ENCODE measurements around the gene RTN4R. TPM values are rescaled to one million over a fixed set of nuclear protein-coding genes. Genes with fewer than 3 reads are reported as not detected.

The RTN4R gene
- total and polyA plus RNA-seq, 2 donors (not counting 1 experiment from before 2014, with no cell fraction given), result 0.42 to 0.79 TPM

DNA sequence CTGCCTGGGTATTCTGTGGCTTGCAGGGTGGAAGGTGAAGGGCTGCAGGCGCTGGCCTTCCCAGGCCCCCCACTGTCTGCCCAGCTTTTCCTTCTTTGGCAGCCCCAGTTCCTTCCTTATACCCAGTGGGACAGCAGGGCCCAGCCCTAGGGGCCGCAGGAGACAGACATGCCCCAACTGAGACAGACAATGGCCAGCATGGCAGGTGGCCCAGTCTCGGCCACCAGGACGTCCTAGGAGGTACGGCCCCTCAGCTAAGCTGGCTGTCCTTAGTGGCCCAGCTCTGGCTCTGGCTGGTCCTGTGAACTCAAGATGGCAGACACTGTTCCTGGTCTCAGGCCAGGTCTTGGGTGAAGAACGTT lies 35.9 kb downstream of the RTN4R start:
- no peak overlapping the region for H3K9ac ChIP-seq (ENCODE audit: low read length)

GRCh38 chr22:20231514-20232236 lies 36.4 kb downstream of the RTN4R start:
- no peak overlapping the region for H3K9ac ChIP-seq (ENCODE audit: low read length)
- Mint-ChIP-seq H3K4me1 (no peaks in the 10 kb centered on the region), H3K27me3 (no peaks in the 10 kb centered on the region), H3K27ac (no peak overlapping the region), H3K4me3 (no peak overlapping the region), H3K9me3 (ENCODE audit: insufficient read depth) (no peaks in the 10 kb centered on the region)
- H3K4me1 ChIP-seq (ENCODE audit: control insufficient read depth in 2 of 2, insufficient read depth in 2 of 2, low read length in 2 of 2), result no peaks in the 10 kb centered on the region
- intact Hi-C loops (cut with micrococcal nuclease), result no loop called here
- TF ChIP-seq, protein P1, sequence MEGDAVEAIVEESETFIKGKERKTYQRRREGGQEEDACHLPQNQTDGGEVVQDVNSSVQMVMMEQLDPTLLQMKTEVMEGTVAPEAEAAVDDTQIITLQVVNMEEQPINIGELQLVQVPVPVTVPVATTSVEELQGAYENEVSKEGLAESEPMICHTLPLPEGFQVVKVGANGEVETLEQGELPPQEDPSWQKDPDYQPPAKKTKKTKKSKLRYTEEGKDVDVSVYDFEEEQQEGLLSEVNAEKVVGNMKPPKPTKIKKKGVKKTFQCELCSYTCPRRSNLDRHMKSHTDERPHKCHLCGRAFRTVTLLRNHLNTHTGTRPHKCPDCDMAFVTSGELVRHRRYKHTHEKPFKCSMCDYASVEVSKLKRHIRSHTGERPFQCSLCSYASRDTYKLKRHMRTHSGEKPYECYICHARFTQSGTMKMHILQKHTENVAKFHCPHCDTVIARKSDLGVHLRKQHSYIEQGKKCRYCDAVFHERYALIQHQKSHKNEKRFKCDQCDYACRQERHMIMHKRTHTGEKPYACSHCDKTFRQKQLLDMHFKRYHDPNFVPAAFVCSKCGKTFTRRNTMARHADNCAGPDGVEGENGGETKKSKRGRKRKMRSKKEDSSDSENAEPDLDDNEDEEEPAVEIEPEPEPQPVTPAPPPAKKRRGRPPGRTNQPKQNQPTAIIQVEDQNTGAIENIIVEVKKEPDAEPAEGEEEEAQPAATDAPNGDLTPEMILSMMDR (IDR thresholded peaks at IDR 0.05), result no peak
- TF ChIP-seq EZH2 (IDR thresholded peaks at IDR 0.05; ENCODE audit: borderline replicate concordance, insufficient read depth, low read depth, low read length, poor library complexity, severe bottlenecking), result no peak
- ChIA-PET POLR2A (no interaction called here), CTCF (no interaction called here)
- 82% methylated on average over 16 of the region's 17 CpGs for WGBS (ENCODE audit: insufficient coverage)
- H3K79me2 ChIP-seq (ENCODE audit: control insufficient read depth, insufficient read depth, low read length), result no peaks in the 10 kb centered on the region
- no peaks in the 10 kb centered on the region for H3K9me3 ChIP-seq (ENCODE audit: control extremely low read depth in 1 of 3, control insufficient read depth in 2 of 3, insufficient read depth in 1 of 3, low read length in 2 of 3)
- DNase-seq (no peak), ATAC-seq (ENCODE audit: low read depth) (no peak)
- H3K4me2 ChIP-seq (replicated peaks; ENCODE audit: low read depth, low read length, poor library complexity, severe bottlenecking), result no peak overlapping the region
- H3K27me3 ChIP-seq (replicated peaks in 1 of 4; ENCODE audit: control extremely low read depth in 1 of 4, control insufficient read depth in 3 of 4, insufficient read depth in 4 of 4, low read length in 3 of 4), result no peaks in the 10 kb centered on the region
- H3K27ac ChIP-seq (ENCODE audit: low read length in 2 of 2), result no peak overlapping the region
- no peak overlapping the region for H2AFZ ChIP-seq (ENCODE audit: insufficient read depth, low read depth, low read length, poor library complexity, severe bottlenecking)
- no peaks in the 10 kb centered on the region for H3K36me3 ChIP-seq (replicated peaks in 1 of 2; ENCODE audit: control extremely low read depth in 1 of 2, control insufficient read depth in 1 of 2, extremely low read depth in 1 of 2, insufficient read depth in 2 of 2, low read length in 1 of 2)
- H3K4me3 ChIP-seq (ENCODE audit: control extremely low read depth in 1 of 5, extremely low read depth in 1 of 5, insufficient read depth in 1 of 5, low read depth in 2 of 5, low read length in 4 of 5), result no peak overlapping the region
- no peaks in the 10 kb centered on the region for H4K20me1 ChIP-seq (ENCODE audit: control insufficient read depth, insufficient read depth, low read length, poor library complexity, severe bottlenecking)

More for the DNA sequence above, 35.9 kb downstream of the RTN4R start:
- no peak overlapping the region for H2AFZ ChIP-seq (ENCODE audit: insufficient read depth, low read depth, low read length, poor library complexity, severe bottlenecking)
- TF ChIP-seq, protein P1 (IDR thresholded peaks at IDR 0.05), result no peak
- TF ChIP-seq EZH2 (IDR thresholded peaks at IDR 0.05; ENCODE audit: borderline replicate concordance, insufficient read depth, low read depth, low read length, poor library complexity, severe bottlenecking), result no peak
- no peak overlapping the region for H3K27ac Mint-ChIP-seq
- POLR2A ChIA-PET, result no interaction called here
- H3K4me2 ChIP-seq (replicated peaks; ENCODE audit: low read depth, low read length, poor library complexity, severe bottlenecking), result no peak overlapping the region
- no peak overlapping the region for H3K4me3 Mint-ChIP-seq
- no peak for DNase-seq
- ATAC-seq (ENCODE audit: low read depth), result no peak
- no peaks in the 10 kb centered on the region for H3K27me3 ChIP-seq (replicated peaks in 1 of 4; ENCODE audit: control extremely low read depth in 1 of 4, control insufficient read depth in 3 of 4, insufficient read depth in 4 of 4, low read length in 3 of 4)
- H4K20me1 ChIP-seq (ENCODE audit: control insufficient read depth, insufficient read depth, low read length, poor library complexity, severe bottlenecking), result no peaks in the 10 kb centered on the region
- no peaks in the 10 kb centered on the region for H3K79me2 ChIP-seq (ENCODE audit: control insufficient read depth, insufficient read depth, low read length)
- H3K27ac ChIP-seq (ENCODE audit: low read length in 2 of 2), result no peak overlapping the region
- intact Hi-C loops (cut with micrococcal nuclease), result no loop called here
- WGBS (ENCODE audit: insufficient coverage), result 92% methylated on average over 5 of the region's 6 CpGs
- no peaks in the 10 kb centered on the region for H3K9me3 Mint-ChIP-seq (ENCODE audit: insufficient read depth)
- H3K4me1 ChIP-seq (ENCODE audit: control insufficient read depth in 2 of 2, insufficient read depth in 2 of 2, low read length in 2 of 2), result peaks cover 0 to 2% of the 10 kb centered on the region in 2 donors
- H3K36me3 ChIP-seq (replicated peaks in 1 of 2; ENCODE audit: control extremely low read depth in 1 of 2, control insufficient read depth in 1 of 2, extremely low read depth in 1 of 2, insufficient read depth in 2 of 2, low read length in 1 of 2), result no peaks in the 10 kb centered on the region
- H3K4me3 ChIP-seq (ENCODE audit: control extremely low read depth in 1 of 5, extremely low read depth in 1 of 5, insufficient read depth in 1 of 5, low read depth in 2 of 5, low read length in 4 of 5), result no peak overlapping the region
- CTCF ChIA-PET, result no interaction called here
- H3K4me1 Mint-ChIP-seq, result peaks cover 3% of the 10 kb centered on the region
- H3K27me3 Mint-ChIP-seq, result no peaks in the 10 kb centered on the region
- H3K9me3 ChIP-seq (ENCODE audit: control extremely low read depth in 1 of 3, control insufficient read depth in 2 of 3, insufficient read depth in 1 of 3, low read length in 2 of 3), result no peaks in the 10 kb centered on the region
